Measurements from ENCODE around the gene ZNF518B. TPM values are rescaled to one million over a fixed set of nuclear protein-coding genes. Genes with fewer than 3 reads are reported as not detected.

Gene ZNF518B
- total RNA-seq, 1 experiment from 2014 or later = 38.7 TPM

DNA sequence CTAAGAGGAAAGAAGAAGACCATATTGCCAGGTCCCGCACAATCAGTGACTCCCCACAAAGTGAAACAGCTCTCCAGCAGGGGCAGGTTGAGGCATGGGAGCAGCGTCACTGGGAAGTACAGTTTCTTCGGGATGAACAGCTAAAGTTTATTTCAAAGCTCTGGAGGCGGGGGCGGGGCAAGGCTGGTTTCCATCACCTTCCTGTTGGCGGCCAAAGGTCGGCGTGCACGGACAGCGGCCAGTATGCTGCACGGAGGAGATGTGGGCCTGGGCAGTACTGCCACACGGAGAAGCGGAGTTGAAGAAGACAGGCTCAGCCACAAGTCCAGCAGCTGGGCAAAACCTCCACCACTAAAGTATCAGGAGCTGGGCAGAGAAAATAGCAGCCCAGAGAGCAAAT lies 951 bp upstream of the ZNF518B start:
- no peak for TF ChIP-seq POLR2AphosphoS5 (IDR thresholded peaks at IDR 0.05; ENCODE audit: low read depth, low read length)
- no peak for TF ChIP-seq EGR1 (IDR thresholded peaks at IDR 0.05; ENCODE audit: low read depth)
- no peak for TF ChIP-seq RAD21 (IDR thresholded peaks at IDR 0.05; ENCODE audit: low read depth)
- TF ChIP-seq, protein P1, sequence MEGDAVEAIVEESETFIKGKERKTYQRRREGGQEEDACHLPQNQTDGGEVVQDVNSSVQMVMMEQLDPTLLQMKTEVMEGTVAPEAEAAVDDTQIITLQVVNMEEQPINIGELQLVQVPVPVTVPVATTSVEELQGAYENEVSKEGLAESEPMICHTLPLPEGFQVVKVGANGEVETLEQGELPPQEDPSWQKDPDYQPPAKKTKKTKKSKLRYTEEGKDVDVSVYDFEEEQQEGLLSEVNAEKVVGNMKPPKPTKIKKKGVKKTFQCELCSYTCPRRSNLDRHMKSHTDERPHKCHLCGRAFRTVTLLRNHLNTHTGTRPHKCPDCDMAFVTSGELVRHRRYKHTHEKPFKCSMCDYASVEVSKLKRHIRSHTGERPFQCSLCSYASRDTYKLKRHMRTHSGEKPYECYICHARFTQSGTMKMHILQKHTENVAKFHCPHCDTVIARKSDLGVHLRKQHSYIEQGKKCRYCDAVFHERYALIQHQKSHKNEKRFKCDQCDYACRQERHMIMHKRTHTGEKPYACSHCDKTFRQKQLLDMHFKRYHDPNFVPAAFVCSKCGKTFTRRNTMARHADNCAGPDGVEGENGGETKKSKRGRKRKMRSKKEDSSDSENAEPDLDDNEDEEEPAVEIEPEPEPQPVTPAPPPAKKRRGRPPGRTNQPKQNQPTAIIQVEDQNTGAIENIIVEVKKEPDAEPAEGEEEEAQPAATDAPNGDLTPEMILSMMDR (IDR thresholded peaks at IDR 0.05 in 2 of 3, conservative IDR thresholded peaks at IDR 0.05 in 1 of 3; ENCODE audit: borderline replicate concordance in 1 of 3, insufficient read depth in 1 of 3, low read depth in 2 of 3, low read length in 2 of 3) = no peak
- TF ChIP-seq, protein P2, sequence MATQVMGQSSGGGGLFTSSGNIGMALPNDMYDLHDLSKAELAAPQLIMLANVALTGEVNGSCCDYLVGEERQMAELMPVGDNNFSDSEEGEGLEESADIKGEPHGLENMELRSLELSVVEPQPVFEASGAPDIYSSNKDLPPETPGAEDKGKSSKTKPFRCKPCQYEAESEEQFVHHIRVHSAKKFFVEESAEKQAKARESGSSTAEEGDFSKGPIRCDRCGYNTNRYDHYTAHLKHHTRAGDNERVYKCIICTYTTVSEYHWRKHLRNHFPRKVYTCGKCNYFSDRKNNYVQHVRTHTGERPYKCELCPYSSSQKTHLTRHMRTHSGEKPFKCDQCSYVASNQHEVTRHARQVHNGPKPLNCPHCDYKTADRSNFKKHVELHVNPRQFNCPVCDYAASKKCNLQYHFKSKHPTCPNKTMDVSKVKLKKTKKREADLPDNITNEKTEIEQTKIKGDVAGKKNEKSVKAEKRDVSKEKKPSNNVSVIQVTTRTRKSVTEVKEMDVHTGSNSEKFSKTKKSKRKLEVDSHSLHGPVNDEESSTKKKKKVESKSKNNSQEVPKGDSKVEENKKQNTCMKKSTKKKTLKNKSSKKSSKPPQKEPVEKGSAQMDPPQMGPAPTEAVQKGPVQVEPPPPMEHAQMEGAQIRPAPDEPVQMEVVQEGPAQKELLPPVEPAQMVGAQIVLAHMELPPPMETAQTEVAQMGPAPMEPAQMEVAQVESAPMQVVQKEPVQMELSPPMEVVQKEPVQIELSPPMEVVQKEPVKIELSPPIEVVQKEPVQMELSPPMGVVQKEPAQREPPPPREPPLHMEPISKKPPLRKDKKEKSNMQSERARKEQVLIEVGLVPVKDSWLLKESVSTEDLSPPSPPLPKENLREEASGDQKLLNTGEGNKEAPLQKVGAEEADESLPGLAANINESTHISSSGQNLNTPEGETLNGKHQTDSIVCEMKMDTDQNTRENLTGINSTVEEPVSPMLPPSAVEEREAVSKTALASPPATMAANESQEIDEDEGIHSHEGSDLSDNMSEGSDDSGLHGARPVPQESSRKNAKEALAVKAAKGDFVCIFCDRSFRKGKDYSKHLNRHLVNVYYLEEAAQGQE (IDR thresholded peaks at IDR 0.05; ENCODE audit: low read depth) = no peak
- TF ChIP-seq SP1 (IDR thresholded peaks at IDR 0.05; ENCODE audit: low read depth) = no peak
- TF ChIP-seq SIN3A (IDR thresholded peaks at IDR 0.05; ENCODE audit: low read depth) = no peak
- TF ChIP-seq POLR2A (IDR thresholded peaks at IDR 0.05; ENCODE audit: borderline replicate concordance, extremely low read depth, insufficient read depth, insufficient read length) = no peak
- no peak for TF ChIP-seq YY1 (IDR thresholded peaks at IDR 0.05; ENCODE audit: extremely low read depth, insufficient replicate concordance, low read depth, low read length)
- TF ChIP-seq ZNF274 (IDR thresholded peaks at IDR 0.05; ENCODE audit: low read depth, low read length) = no peak
- DNase-seq (ENCODE audit: low read depth, low spot score) (no peak), ATAC-seq (no peak)
- Histone ChIP-seq H3K4me1 (ENCODE audit: control insufficient read depth in 1 of 2, insufficient read depth in 2 of 2, low read length in 2 of 2) (peaks cover 5 to 25% of the 10 kb centered on the region in 2 experiments; a peak in 3 of 4 replicates), H3K4me2 (ENCODE audit: low read length) (peak overlapping the region; percentile 97; the same call in 1 of the 2 replicates), H3K4me3 (replicated peaks in 1 of 2; ENCODE audit: low read depth in 1 of 2, low read length in 2 of 2) (no peak overlapping the region), H3K9ac (ENCODE audit: low read length) (no peak overlapping the region), H3K36me3 (ENCODE audit: control insufficient read depth in 1 of 2, insufficient read depth in 2 of 2, low read length in 2 of 2) (peaks cover 9 to 16% of the 10 kb centered on the region in 2 experiments; a peak in 3 of 4 replicates), H3K27me3 (ENCODE audit: insufficient read depth, low read length) (no peaks in the 10 kb centered on the region), H2AFZ (ENCODE audit: low read depth, low read length, poor library complexity, severe bottlenecking) (no peak overlapping the region), H3K9me2 (ENCODE audit: insufficient read depth) (no peaks in the 10 kb centered on the region), H3K79me2 (ENCODE audit: insufficient read depth, low read length) (peaks cover 32% of the 10 kb centered on the region), H3K9me3 (ENCODE audit: control insufficient read depth in 1 of 2, insufficient read depth in 1 of 2, low read depth in 1 of 2, low read length in 2 of 2) (no peaks in the 10 kb centered on the region), H3K27ac (ENCODE audit: low read depth, low read length) (no peak overlapping the region), H4K20me1 (ENCODE audit: insufficient read depth) (peaks cover 1% of the 10 kb centered on the region; the same call in 1 of the 2 replicates)
- ChIA-PET CTCF (no interaction called here), RAD21 (ENCODE audit: low non-redundant PET in 1 of 2, low total read pairs in 2 of 2, uncharacterized antibody in 2 of 2, unreplicated experiment in 2 of 2) (no interaction called here), POLR2A (interaction anchor here (2.0 kb wide), 1 partner anchor 342 kb away, joined by 5 read pairs; the partner anchor contains the start of gene WDR1)
- intact Hi-C loops (cut with micrococcal nuclease) = no loop called here
- BruUV-seq (replicated peaks) = no TSS peak
